ENCODE results near the gene SERPINB1. TPM values are rescaled to one million over a fixed set of nuclear protein-coding genes. Genes with fewer than 3 reads are reported as not detected.

The SERPINB1 gene
- total and polyA plus RNA-seq, 3 donors from 2014 or later = 15.0 to 19.6 (median 19.4) TPM

- Histone ChIP-seq H3K27me3 (no peaks in the 10 kb centered on the region), H3K4me1 (peaks cover 19% of the 10 kb centered on the region), H3K9me3 (no peaks in the 10 kb centered on the region), H3K27ac (no peak overlapping the region), H3K36me3 (ENCODE audit: low read depth, missing control alignments) (no peaks in the 10 kb centered on the region), H3K4me3 (no peak overlapping the region)
- intact Hi-C loops (cut with DNase I; ENCODE audit: low total_unique reads) = no loop called here
- WGBS, 2 donors = 47 to 58% methylated on average over 7 of the region's 7 CpGs
- DNase-seq = peak; percentile 64
- no peak for TF ChIP-seq POLR2A (IDR thresholded peaks at IDR 0.05)
- no peak for TF ChIP-seq CTCF (IDR thresholded peaks at IDR 0.05)
Measured at GRCh38 chr6:2872423-2873358, 31.0 kb upstream of the SERPINB1 start.

DNA sequence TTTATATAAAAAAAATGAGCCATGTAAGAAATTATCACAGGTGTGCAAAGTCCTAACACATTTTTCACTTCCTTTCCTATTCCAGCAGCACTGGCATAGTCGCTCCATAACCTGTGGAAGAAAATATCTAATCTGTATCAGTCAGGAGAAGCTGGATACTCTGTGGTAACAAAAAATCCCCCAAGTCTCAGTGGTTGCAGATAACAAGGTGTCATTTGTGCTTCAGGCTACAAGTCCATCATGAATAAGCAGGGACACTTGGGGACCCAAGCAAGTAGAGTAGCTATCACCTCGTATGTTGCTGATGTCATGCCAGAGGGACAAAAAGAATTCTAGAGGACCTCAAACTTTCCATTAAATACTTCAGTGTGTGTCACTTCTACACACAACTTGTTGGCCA, 30.3 kb upstream of the SERPINB1 start:
- DNase-seq = no peak
- 75 to 83% methylated on average over 2 of the region's 2 CpGs for WGBS, 2 donors
- H3K4me3 ChIP-seq = no peak overlapping the region
- no peak overlapping the region for H3K27ac ChIP-seq
- peaks cover 12% of the 10 kb centered on the region for H3K4me1 ChIP-seq
- H3K27me3 ChIP-seq = no peaks in the 10 kb centered on the region
- intact Hi-C loops (cut with DNase I; ENCODE audit: low total_unique reads) = no loop called here
- H3K36me3 ChIP-seq (ENCODE audit: low read depth, missing control alignments) = no peaks in the 10 kb centered on the region
- no peak for TF ChIP-seq CTCF (IDR thresholded peaks at IDR 0.05)
- no peaks in the 10 kb centered on the region for H3K9me3 ChIP-seq

DNA sequence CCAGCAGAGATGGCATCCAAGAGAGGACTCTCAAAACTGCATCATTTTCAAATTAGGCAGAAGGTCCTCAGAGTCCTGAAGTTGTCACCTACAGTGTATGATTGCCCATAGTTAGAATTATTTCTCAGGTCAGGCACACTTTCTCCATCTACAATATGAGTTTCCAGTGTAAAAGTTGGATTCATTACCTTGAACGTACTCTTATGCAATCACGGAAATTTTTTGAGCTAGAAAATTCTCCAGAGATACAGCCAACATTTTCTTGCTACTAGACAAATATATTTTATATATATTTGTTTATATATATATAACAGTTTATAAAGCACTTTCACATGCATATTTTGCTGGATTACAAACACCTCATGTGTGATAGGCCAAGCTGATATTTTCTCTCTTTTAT, 29.4 kb upstream of the SERPINB1 start:
- Histone ChIP-seq H3K36me3 (ENCODE audit: low read depth, missing control alignments) (no peaks in the 10 kb centered on the region), H3K27ac (no peak overlapping the region), H3K9me3 (no peaks in the 10 kb centered on the region), H3K27me3 (no peaks in the 10 kb centered on the region), H3K4me1 (peaks cover 6% of the 10 kb centered on the region), H3K4me3 (no peak overlapping the region)
- intact Hi-C loops (cut with DNase I; ENCODE audit: low total_unique reads) = no loop called here
- TF ChIP-seq POLR2A (IDR thresholded peaks at IDR 0.05) (no peak), CTCF (IDR thresholded peaks at IDR 0.05) (no peak)
- 70 to 85% methylated on average over 2 of the region's 2 CpGs for WGBS, 2 donors
- DNase-seq = no peak

DNA sequence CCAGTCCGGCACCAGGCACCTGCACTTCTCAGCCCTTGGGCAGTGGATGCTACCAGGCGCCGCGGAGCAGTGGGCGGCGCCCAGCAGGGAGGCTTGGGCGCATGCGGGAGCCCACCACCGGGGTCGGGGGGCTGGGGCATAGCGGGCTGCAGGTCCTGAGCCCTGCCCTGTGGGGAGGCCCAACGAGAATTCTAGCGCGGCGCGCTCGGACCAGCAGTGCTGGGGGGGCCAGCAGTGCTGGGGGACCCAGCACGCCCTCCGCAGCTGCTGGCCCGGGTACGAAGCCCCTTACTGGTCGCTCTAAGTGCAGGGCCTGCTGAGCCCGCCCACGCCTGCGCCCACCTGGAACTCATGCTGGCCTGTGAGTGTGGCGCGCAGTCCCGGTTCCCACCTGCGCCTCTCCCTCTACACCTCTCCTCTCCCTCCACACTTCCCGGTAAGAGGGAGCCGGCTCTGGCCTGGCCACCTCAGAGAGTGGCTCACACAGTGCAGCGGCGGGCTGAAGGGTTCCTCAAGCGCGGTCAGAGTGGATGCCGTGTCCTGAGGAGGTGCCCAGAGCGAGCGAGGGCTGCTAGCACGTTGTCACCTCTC, 28.5 kb upstream of the SERPINB1 start:
- Histone ChIP-seq H3K27ac (no peak overlapping the region), H3K4me1 (peaks cover 9% of the 10 kb centered on the region), H3K4me3 (peak overlapping the region in 1 of 2 donors; percentile 9), H3K27me3 (no peaks in the 10 kb centered on the region), H3K9me3 (no peaks in the 10 kb centered on the region), H3K36me3 (ENCODE audit: low read depth, missing control alignments) (no peaks in the 10 kb centered on the region)
- 67 to 87% methylated on average over 9 to 39 of the region's 39 CpGs for WGBS, 2 donors
- no peak for DNase-seq
- intact Hi-C loops (cut with DNase I; ENCODE audit: low total_unique reads) = no loop called here
- no peak for TF ChIP-seq CTCF (IDR thresholded peaks at IDR 0.05)
- TF ChIP-seq POLR2A (IDR thresholded peaks at IDR 0.05) = no peak

Data from testis (tissue), 3 donors.